H9 (cell line): ENCODE data around the gene ATP2A2. TPM values are rescaled to one million over a fixed set of nuclear protein-coding genes. Genes with fewer than 3 reads are reported as not detected.

Experiments used
- DNase-seq: peaks from one replicate; pipeline ENCODE4 v3.0.0-alpha.2; 2017
- H2AFZ ChIP-seq: one replicate; pipeline ENCODE4 v1.6.1; 2013; ENCODE audit warnings: mild to moderate bottlenecking, low read length, control low read depth, moderate library complexity
- H2AK5ac ChIP-seq: 2 replicates; pipeline ENCODE4 v1.6.1; 2013; ENCODE audit warnings: low read length, control low read depth, mixed read lengths; ENCODE audit not compliant: insufficient read length
- H2BK120ac ChIP-seq: one replicate; pipeline ENCODE4 v1.6.1; 2013; ENCODE audit warnings: low read depth, mild to moderate bottlenecking, low read length, control low read depth, inconsistent platforms; ENCODE audit not compliant: poor library complexity, severe bottlenecking
- H2BK12ac ChIP-seq: 2 replicates; pipeline ENCODE4 v1.6.1; 2013; ENCODE audit warnings: low read length, control low read depth, mixed read lengths, low read depth; ENCODE audit not compliant: insufficient read length
- H2BK15ac ChIP-seq: 2 replicates; pipeline ENCODE4 v1.6.1; 2013; ENCODE audit warnings: low read depth, low read length, control low read depth
- H2BK20ac ChIP-seq: one replicate; pipeline ENCODE4 v1.6.1; 2013; ENCODE audit warnings: low read depth, mild to moderate bottlenecking, low read length, control low read depth, inconsistent platforms; ENCODE audit not compliant: poor library complexity, severe bottlenecking
- H2BK5ac ChIP-seq: 2 replicates; pipeline ENCODE4 v1.6.1; 2013; ENCODE audit warnings: low read length, control low read depth, mixed read lengths; ENCODE audit not compliant: insufficient read length
- H3K14ac ChIP-seq: 2 replicates; pipeline ENCODE4 v1.6.1; 2013; ENCODE audit warnings: low read length, control low read depth; ENCODE audit not compliant: insufficient read depth
- H3K18ac ChIP-seq: 2 replicates; pipeline ENCODE4 v1.6.1; 2013; ENCODE audit warnings: low read depth, mild to moderate bottlenecking, mixed read lengths, low read length, control low read depth; ENCODE audit not compliant: insufficient read length
- H3K23ac ChIP-seq: 2 replicates; pipeline ENCODE4 v1.6.1; 2013; ENCODE audit warnings: low read length, control low read depth, mixed read lengths, low read depth; ENCODE audit not compliant: insufficient read length
- H3K23me2 ChIP-seq: 2 replicates; pipeline ENCODE4 v1.6.1; 2013; ENCODE audit warnings: low read depth, mild to moderate bottlenecking, mixed read lengths, low read length, control low read depth; ENCODE audit not compliant: insufficient read length, poor library complexity, severe bottlenecking
- H3K27ac ChIP-seq: 2 replicates; pipeline ENCODE4 v1.5.1; 2013; ENCODE audit warnings: low read length, control low read depth, mixed read lengths, low read depth; ENCODE audit not compliant: insufficient read length
- H3K27me3 ChIP-seq: 2 replicates; pipeline ENCODE4 v1.6.1; 2013; ENCODE audit warnings: low read length, control low read depth, inconsistent platforms; ENCODE audit not compliant: insufficient read depth
- H3K4ac ChIP-seq: 2 replicates; pipeline ENCODE4 v1.6.1; 2013; ENCODE audit warnings: low read depth, mild to moderate bottlenecking, control low read depth, inconsistent platforms, low read length, moderate library complexity
- H3K4me1 ChIP-seq: 2 replicates; pipeline ENCODE4 v1.6.1; 2013; ENCODE audit warnings: low read length, control low read depth, inconsistent platforms; ENCODE audit not compliant: insufficient read depth
- H3K4me2 ChIP-seq: 2 replicates; pipeline ENCODE4 v1.6.1; 2013; ENCODE audit warnings: low read length, control low read depth, mixed read lengths; ENCODE audit not compliant: insufficient read length, insufficient read depth
- H3K56ac ChIP-seq: 2 replicates; pipeline ENCODE4 v1.6.1; 2013; ENCODE audit warnings: low read depth, mild to moderate bottlenecking, mixed read lengths, low read length, control low read depth; ENCODE audit not compliant: insufficient read length
- H3K79me1 ChIP-seq: 2 replicates; pipeline ENCODE4 v1.6.1; 2013; ENCODE audit warnings: low read depth, mild to moderate bottlenecking, moderate library complexity, low read length, control low read depth, inconsistent platforms; ENCODE audit not compliant: insufficient read depth, poor library complexity, severe bottlenecking
- H3K79me2 ChIP-seq: 2 replicates; pipeline ENCODE4 v1.6.1; 2013; ENCODE audit warnings: low read length, control low read depth, inconsistent platforms; ENCODE audit not compliant: insufficient read depth
- H3K9ac ChIP-seq: 2 replicates; pipeline ENCODE4 v1.6.1; 2013; ENCODE audit warnings: low read length, control low read depth, mixed read lengths; ENCODE audit not compliant: insufficient read length; ENCODE audit errors: extremely low read depth
- H3K9me3 ChIP-seq: one replicate; pipeline ENCODE4 v1.6.1; 2013; ENCODE audit warnings: low read depth, low read length, inconsistent platforms; ENCODE audit not compliant: control insufficient read depth
- H3T11ph ChIP-seq: one replicate; pipeline ENCODE4 v1.6.1; 2013; ENCODE audit warnings: mild to moderate bottlenecking, low read length, control low read depth, inconsistent platforms
- H4K20me1 ChIP-seq: one replicate; pipeline ENCODE4 v1.6.1; 2013; ENCODE audit not compliant: control insufficient read depth, insufficient read length, insufficient read depth
- H4K5ac ChIP-seq: 2 replicates; pipeline ENCODE4 v1.6.1; 2013; ENCODE audit warnings: low read depth, mild to moderate bottlenecking, mixed read lengths, low read length, control low read depth; ENCODE audit not compliant: insufficient read length
- H4K8ac ChIP-seq: replicated peaks from 2 replicates; pipeline ENCODE4 v1.6.1; 2013; ENCODE audit warnings: low read length, control low read depth, mixed read lengths, low read depth; ENCODE audit not compliant: insufficient read length
- H4K91ac ChIP-seq: 2 replicates; pipeline ENCODE4 v1.6.1; 2013; ENCODE audit warnings: low read depth, mild to moderate bottlenecking, moderate library complexity, mixed read lengths, low read length, control low read depth; ENCODE audit not compliant: insufficient read length
- H3K27ac Mint-ChIP-seq, 3 experiments: 2 replicates in 2 of 3; 3 replicates in 1 of 3; pipeline ENCODE4 v1.8.0; 2020 to 2021; ENCODE audit warnings: mixed read lengths in 3 of 3, mild to moderate bottlenecking in 1 of 3, moderate library complexity in 1 of 3
- H3K27me3 Mint-ChIP-seq: 2 replicates; pipeline ENCODE4 v1.8.0; 2021; ENCODE audit warnings: low read depth, mild to moderate bottlenecking, moderate library complexity, mixed read lengths
- H3K36me3 Mint-ChIP-seq, 3 experiments: 2 replicates in 2 of 3; 3 replicates in 1 of 3; pipeline ENCODE4 v1.8.0; 2020 to 2021; ENCODE audit warnings: low read depth in 3 of 3, mixed read lengths in 3 of 3; ENCODE audit not compliant: insufficient read depth in 1 of 3
- H3K4me1 Mint-ChIP-seq, 2 experiments: 2 replicates each; pipeline ENCODE4 v1.8.0; 2020; ENCODE audit warnings: mixed read lengths in 2 of 2
- H3K4me3 Mint-ChIP-seq, 2 experiments: 2 replicates in 1 of 2; 3 replicates in 1 of 2; pipeline ENCODE4 v1.8.0; 2020 to 2021; ENCODE audit warnings: mild to moderate bottlenecking in 2 of 2, mixed read lengths in 2 of 2, moderate library complexity in 1 of 2
- H3K9me3 Mint-ChIP-seq, 2 experiments: 2 replicates in 1 of 2; 3 replicates in 1 of 2; pipeline ENCODE4 v1.8.0; 2020; ENCODE audit warnings: mild to moderate bottlenecking in 2 of 2, mixed read lengths in 2 of 2, moderate library complexity in 1 of 2
- CTCF ChIP-seq: fragments of 200-600 bp; sonication (generic); conservative IDR thresholded peaks from 3 replicates; pipeline ENCODE4 v1.8.0; 2021; ENCODE audit warnings: antibody characterized with exemption, mild to moderate bottlenecking
- total RNA-seq: library from RNA; stranded (reverse); gene quantifications from 2 replicates; pipeline ENCODE4 v1.2.1, GENCODE V29; 2021

The ATP2A2 gene
- total RNA-seq, 1 experiment from 2014 or later = 257 TPM

GRCh38 chr12:110284597-110284996 is 3.5 kb downstream of the ATP2A2 start:
- Histone ChIP-seq H3K79me1 (no peaks in the 10 kb centered on the region), H2AK5ac (no peak overlapping the region), H3K9me3 (no peaks in the 10 kb centered on the region), H4K5ac (no peak overlapping the region), H3K27me3 (no peaks in the 10 kb centered on the region), H3K18ac (no peak overlapping the region), H2BK120ac (no peak overlapping the region), H3K4me2 (no peak overlapping the region), H2BK15ac (no peak overlapping the region), H4K20me1 (no peaks in the 10 kb centered on the region), H2BK20ac (no peak overlapping the region), H3K23ac (no peak overlapping the region), H2BK5ac (no peak overlapping the region), H2BK12ac (no peak overlapping the region), H3K9ac (no peak overlapping the region), H3K27ac (no peak overlapping the region), H3K4ac (no peak overlapping the region), H3K4me1 (peaks cover 9% of the 10 kb centered on the region; the same call in 1 of the 2 replicates), H3K79me2 (peaks cover 46% of the 10 kb centered on the region), H3K14ac (no peak overlapping the region), H3T11ph (no peak overlapping the region), H2AFZ (no peak overlapping the region), H4K91ac (no peak overlapping the region), H3K56ac (no peak overlapping the region), H3K23me2 (peaks cover 13% of the 10 kb centered on the region), H4K8ac (no peak overlapping the region)
- Mint-ChIP-seq H3K27me3 (peaks cover under 1% of the 10 kb centered on the region; the same call in 1 of the 2 replicates), H3K27ac (peak overlapping the region in 1 of 3 experiments; percentile 48; a peak in 3 of 7 replicates), H3K9me3 (no peaks in the 10 kb centered on the region), H3K4me1 (peaks cover 44 to 49% of the 10 kb centered on the region in 2 experiments), H3K36me3 (peaks cover 37 to 68% (median 60%) of the 10 kb centered on the region in 3 experiments), H3K4me3 (peak overlapping the region; percentile 58 to 95)
- no peak for DNase-seq
- no peak for TF ChIP-seq CTCF
